Natural killer cell (primary cell): Measurements from ENCODE around the gene SEMA7A. TPM values are rescaled to one million over a fixed set of nuclear protein-coding genes. Genes with fewer than 3 reads are reported as not detected.

Source experiments
- ATAC-seq, 3 donors: fragments of 150-1000 bp in 2 of 3; fragments of 200-7000 bp in 1 of 3; cut with Tn5 transposase; 1 replicate in 1 of 3; 2 replicates in 2 of 3; pipeline ENCODE4 v1.10.0; 2021; ENCODE audit warnings: mild to moderate bottlenecking in 2 of 3, moderate library complexity in 2 of 3
- DNase-seq, 2 donors: peaks; one replicate each; pipeline versions ENCODE4 v3.0.0 to v3.0.0-alpha.2; 2013 to 2021; ENCODE audit warnings: mixed read lengths in 1 of 2
- H3K27ac ChIP-seq: one replicate; pipeline ENCODE4 v1.5.1; 2013; ENCODE audit warnings: mild to moderate bottlenecking, low read length
- H3K27me3 ChIP-seq: one replicate; pipeline ENCODE4 v1.6.1; 2013; ENCODE audit warnings: low read length; ENCODE audit not compliant: control insufficient read depth, insufficient read depth
- H3K36me3 ChIP-seq: one replicate; pipeline ENCODE4 v1.6.1; 2013; ENCODE audit warnings: low read length; ENCODE audit not compliant: control insufficient read depth, insufficient read depth
- H3K4me1 ChIP-seq: one replicate; pipeline ENCODE4 v1.6.1; 2013; ENCODE audit warnings: low read length; ENCODE audit not compliant: control insufficient read depth, insufficient read depth
- H3K4me3 ChIP-seq: one replicate; pipeline ENCODE4 v1.5.1; 2013; ENCODE audit warnings: low read length
- H3K9me3 ChIP-seq: one replicate; pipeline ENCODE4 v1.6.1; 2013; ENCODE audit warnings: low read length; ENCODE audit not compliant: control insufficient read depth, insufficient read depth
- H3K27ac Mint-ChIP-seq, 2 donors: one replicate each; pipeline ENCODE4 v1.8.0; 2022; ENCODE audit warnings: mild to moderate bottlenecking in 2 of 2, mixed read lengths in 2 of 2, moderate library complexity in 1 of 2
- H3K27me3 Mint-ChIP-seq, 2 donors: one replicate each; pipeline ENCODE4 v1.8.0; 2022; ENCODE audit warnings: low read depth in 2 of 2, mixed read lengths in 2 of 2
- H3K36me3 Mint-ChIP-seq: one replicate; pipeline ENCODE4 v1.8.0; 2022; ENCODE audit warnings: mixed read lengths
- H3K4me1 Mint-ChIP-seq, 2 donors: one replicate each; pipeline ENCODE4 v1.8.0; 2022; ENCODE audit warnings: mixed read lengths in 2 of 2
- H3K4me3 Mint-ChIP-seq: one replicate; pipeline ENCODE4 v1.8.0; 2022; ENCODE audit warnings: mild to moderate bottlenecking, moderate library complexity, mixed read lengths
- H3K9me3 Mint-ChIP-seq, 2 donors: one replicate each; pipeline ENCODE4 v1.8.0; 2022; ENCODE audit warnings: mixed read lengths in 2 of 2
- WGBS: methylation state at CpG from one replicate; pipeline ENCODE4 v1.1.7; 2013; ENCODE audit warnings: missing lambda C conversion rate; ENCODE audit not compliant: insufficient coverage; 5-methylcytosine and 5-hydroxymethylcytosine counted together
- intact Hi-C: fragments of 100-400 bp; cut with micrococcal nuclease; formaldehyde crosslinking; loops from one replicate; pipeline ENCODE4 v1.14.2; 2022
- total RNA-seq, 4 donors: library from RNA; stranded (reverse); fragments of 120-200 nt in 1 of 4; gene quantifications; one replicate each; pipeline versions ENCODE4 v1.2.3 to v1.2.4, GENCODE V29; 2013 to 2022
- TF ChIP-seq, protein P1 (sequence below): fragments of 200-600 bp; IDR thresholded peaks from one replicate; pipeline ENCODE4 v1.8.0; 2022; ENCODE audit warnings: antibody characterized with exemption

Gene SEMA7A
- total RNA-seq, 3 donors from 2014 or later (not counting 1 experiment from before 2014, with no cell fraction given): 4.7 to 46.2 (median 9.0) TPM

DNA sequence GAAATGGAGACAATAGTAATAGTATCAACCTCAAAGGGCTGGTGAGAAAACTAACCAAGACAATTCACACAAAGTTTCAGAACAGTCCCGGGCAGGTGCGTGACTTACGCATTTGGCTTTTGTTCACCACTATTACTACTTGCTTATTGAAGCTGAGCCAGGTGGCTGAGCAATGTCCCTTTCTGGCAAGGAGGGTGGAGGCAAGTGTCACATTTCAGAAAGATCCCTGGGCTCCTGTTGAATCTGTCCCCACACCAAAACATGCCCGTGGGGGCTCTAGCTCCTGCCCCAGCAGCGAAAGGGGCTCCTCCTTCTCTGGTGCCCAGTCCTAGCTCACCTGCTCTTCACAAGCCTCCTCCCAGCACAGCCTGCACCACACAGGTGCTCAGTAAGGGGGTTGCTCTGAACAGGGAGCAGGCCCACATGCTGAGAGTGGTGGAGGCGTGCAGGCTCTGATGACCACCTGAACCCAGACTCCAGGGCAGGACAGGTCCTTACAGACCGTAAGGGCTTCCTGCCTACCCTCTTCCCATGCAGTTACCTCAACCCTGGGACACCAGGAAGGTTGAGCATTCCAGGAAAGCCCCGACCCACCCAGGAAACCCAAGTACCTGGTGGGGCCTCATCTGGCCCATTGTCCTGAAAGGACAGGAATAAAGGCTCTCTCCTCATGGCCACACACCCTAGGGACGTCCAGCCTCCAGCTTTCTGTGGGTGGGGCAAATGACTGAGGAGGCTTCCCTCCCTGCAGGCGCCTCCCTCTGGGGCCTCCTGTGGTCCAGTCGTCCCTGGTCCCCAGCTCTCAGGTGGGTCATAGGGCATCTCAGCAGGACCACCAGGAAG, 32.6 kb downstream of the SEMA7A start:
- intact Hi-C loops: loop anchor here (5.0 kb wide), 1 partner anchor 36 kb away; no protein-coding TSS in a partner anchor

DNA sequence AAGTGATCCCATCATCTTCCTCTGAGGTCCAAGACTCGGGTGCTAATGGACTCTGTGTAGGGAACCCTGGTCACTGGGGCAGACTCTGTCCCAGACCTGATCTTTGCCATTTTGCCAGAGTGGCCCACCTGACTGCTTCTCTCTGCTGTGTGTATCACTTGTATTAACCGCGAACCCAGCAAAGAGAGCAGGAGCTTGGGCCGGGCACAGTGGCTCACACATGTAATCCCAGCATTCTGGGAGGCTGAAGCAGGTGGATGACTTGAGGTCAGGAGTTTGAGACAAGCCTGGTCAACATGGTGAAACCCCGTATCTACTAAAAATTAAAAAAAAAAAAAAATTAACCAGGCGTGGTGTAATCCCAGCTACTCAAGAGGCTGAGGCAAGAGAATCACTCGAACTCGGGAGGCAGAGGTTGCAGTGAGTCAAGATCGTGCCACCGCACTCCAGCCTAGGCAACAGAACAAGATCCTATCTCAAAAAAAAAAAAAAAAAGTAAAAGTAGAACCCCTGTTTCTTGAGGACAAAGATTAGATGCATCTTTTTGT, 33.4 kb downstream of the SEMA7A start:
- Histone ChIP-seq H3K36me3 (no peaks in the 10 kb centered on the region), H3K9me3 (no peaks in the 10 kb centered on the region), H3K4me1 (peaks cover 94% of the 10 kb centered on the region), H3K4me3 (no peak overlapping the region), H3K27me3 (no peaks in the 10 kb centered on the region), H3K27ac (peak overlapping the region; percentile 20)
- Mint-ChIP-seq H3K9me3 (no peaks in the 10 kb centered on the region), H3K27me3 (no peaks in the 10 kb centered on the region), H3K4me1 (peaks cover 45 to 70% of the 10 kb centered on the region in 2 donors), H3K27ac (peak overlapping the region; percentile 63 to 70), H3K4me3 (peak overlapping the region; percentile 63), H3K36me3 (no peaks in the 10 kb centered on the region)
- 53% methylated on average over 7 of the region's 10 CpGs for WGBS
- DNase-seq (peak in 1 of 2 donors; percentile 35), ATAC-seq (peak; percentile 5 to 43 (median 28))
- TF ChIP-seq, protein P1, sequence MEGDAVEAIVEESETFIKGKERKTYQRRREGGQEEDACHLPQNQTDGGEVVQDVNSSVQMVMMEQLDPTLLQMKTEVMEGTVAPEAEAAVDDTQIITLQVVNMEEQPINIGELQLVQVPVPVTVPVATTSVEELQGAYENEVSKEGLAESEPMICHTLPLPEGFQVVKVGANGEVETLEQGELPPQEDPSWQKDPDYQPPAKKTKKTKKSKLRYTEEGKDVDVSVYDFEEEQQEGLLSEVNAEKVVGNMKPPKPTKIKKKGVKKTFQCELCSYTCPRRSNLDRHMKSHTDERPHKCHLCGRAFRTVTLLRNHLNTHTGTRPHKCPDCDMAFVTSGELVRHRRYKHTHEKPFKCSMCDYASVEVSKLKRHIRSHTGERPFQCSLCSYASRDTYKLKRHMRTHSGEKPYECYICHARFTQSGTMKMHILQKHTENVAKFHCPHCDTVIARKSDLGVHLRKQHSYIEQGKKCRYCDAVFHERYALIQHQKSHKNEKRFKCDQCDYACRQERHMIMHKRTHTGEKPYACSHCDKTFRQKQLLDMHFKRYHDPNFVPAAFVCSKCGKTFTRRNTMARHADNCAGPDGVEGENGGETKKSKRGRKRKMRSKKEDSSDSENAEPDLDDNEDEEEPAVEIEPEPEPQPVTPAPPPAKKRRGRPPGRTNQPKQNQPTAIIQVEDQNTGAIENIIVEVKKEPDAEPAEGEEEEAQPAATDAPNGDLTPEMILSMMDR: no peak
- intact Hi-C loops: loop anchor here (5.0 kb wide), 1 partner anchor 37 kb away; no protein-coding TSS in a partner anchor

More for the DNA sequence above, 32.6 kb downstream of the SEMA7A start:
- Mint-ChIP-seq H3K36me3 (no peaks in the 10 kb centered on the region), H3K27me3 (no peaks in the 10 kb centered on the region), H3K9me3 (no peaks in the 10 kb centered on the region), H3K4me3 (peak overlapping the region; percentile 63), H3K4me1 (peaks cover 53 to 77% of the 10 kb centered on the region in 2 donors), H3K27ac (peak overlapping the region; percentile 63 to 70)
- WGBS: 48% methylated on average over 11 of the region's 11 CpGs
- peak overlapping the region; percentile 63 for H3K27ac ChIP-seq
- peak in 1 of 2 donors; percentile 43 for DNase-seq
- H3K36me3 ChIP-seq: no peaks in the 10 kb centered on the region
- H3K27me3 ChIP-seq: no peaks in the 10 kb centered on the region
- no peak overlapping the region for H3K4me3 ChIP-seq
- H3K4me1 ChIP-seq: peaks cover 91% of the 10 kb centered on the region
- no peaks in the 10 kb centered on the region for H3K9me3 ChIP-seq
- ATAC-seq: peak in 2 of 3 donors; percentile 18 to 36
- TF ChIP-seq, protein P1: no peak

DNA sequence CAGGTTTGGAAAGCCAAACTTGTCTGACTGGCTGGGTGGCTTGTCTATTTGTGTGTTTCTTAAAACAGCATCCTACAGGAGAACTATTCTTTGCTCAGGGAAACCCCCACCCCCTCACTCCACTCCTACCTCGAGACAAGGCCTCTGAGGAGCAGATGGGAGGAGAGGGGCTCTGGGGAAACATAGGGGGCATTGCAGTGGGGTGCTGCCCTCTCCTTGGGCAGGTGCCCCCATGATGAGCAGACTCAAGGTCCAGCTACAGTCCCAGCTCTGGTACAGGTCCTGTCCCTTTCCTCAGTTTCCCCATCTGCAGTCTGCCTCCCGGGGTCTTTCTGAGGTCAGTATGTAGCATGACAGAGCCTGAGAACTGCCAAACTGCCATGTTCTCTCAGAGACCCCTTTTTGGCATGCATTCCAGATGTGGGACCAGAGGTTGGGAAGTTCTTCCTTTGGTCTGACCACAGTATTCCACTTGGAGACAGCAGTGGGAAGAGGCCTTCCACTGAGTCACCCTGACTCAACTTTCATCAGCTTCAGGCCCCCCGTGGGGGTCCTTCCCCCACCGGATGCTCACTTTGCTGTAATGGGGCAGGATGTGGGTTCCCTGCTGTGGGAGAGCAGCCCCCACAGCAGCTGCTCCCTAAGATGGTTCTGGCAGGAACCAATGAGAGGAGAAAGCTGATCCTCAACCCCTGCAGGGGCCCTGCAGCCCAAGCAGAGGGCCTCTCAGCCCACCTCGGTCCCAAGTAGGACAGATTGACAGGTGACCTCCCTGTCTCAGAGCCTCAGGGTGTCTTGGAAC, 34.0 kb downstream of the SEMA7A start:
- Histone ChIP-seq H3K4me1 (peaks cover 93% of the 10 kb centered on the region), H3K4me3 (no peak overlapping the region), H3K36me3 (no peaks in the 10 kb centered on the region), H3K27me3 (no peaks in the 10 kb centered on the region), H3K27ac (peak overlapping the region; percentile 20), H3K9me3 (no peaks in the 10 kb centered on the region)
- intact Hi-C loops: loop anchor here (5.0 kb wide), 1 partner anchor 38 kb away; no protein-coding TSS in a partner anchor
- Mint-ChIP-seq H3K9me3 (no peaks in the 10 kb centered on the region), H3K27ac (peak overlapping the region; percentile 63 to 70), H3K36me3 (no peaks in the 10 kb centered on the region), H3K4me1 (peaks cover 44 to 69% of the 10 kb centered on the region in 2 donors), H3K27me3 (no peaks in the 10 kb centered on the region), H3K4me3 (peak overlapping the region; percentile 63)
- peak in 1 of 2 donors; percentile 61 for DNase-seq
- TF ChIP-seq, protein P1: no peak
- WGBS: 17% methylated on average over 4 of the region's 5 CpGs
- peak; percentile 34 to 39 (median 35) for ATAC-seq
